Measurements from ENCODE around the gene PDS5B.

DNA sequence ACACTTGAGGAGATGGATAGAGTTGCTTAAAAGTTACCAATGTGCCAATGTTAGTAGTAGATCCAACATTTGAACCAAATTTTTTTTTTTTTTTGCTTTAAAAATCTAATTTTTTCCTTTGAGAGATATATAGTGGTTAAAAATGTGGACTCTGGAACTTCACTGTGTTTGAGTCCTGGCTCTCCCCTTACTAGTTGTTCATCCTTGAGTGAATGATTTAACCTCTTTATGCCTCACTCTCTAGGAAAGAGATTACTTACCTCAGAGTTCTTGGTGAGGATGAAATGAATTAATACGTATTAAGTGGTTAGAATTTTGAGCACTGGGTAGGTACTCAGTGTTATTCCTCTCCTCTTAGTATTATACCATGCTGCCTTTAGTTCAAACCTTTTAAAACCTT is 24.3 kb downstream of the PDS5B start:
- TF ChIP-seq ZNF274 (IDR thresholded peaks at IDR 0.05; ENCODE audit: borderline replicate concordance, extremely low read depth, low read length) (no peak), SP1 (IDR thresholded peaks at IDR 0.05; ENCODE audit: low read depth, low read length) (no peak), CHD7 (IDR thresholded peaks at IDR 0.05; ENCODE audit: insufficient replicate concordance, low read length) (no peak), RFX5 (IDR thresholded peaks at IDR 0.05; ENCODE audit: borderline replicate concordance, low read depth, low read length) (no peak), RAD21 (IDR thresholded peaks at IDR 0.05 in 1 of 2, conservative IDR thresholded peaks at IDR 0.05 in 1 of 2; ENCODE audit: low read depth in 2 of 2, low read length in 2 of 2) (no peak), HDAC2 (IDR thresholded peaks at IDR 0.05; ENCODE audit: borderline replicate concordance in 1 of 2, low read depth in 2 of 2, low read length in 2 of 2) (no peak), TBP (IDR thresholded peaks at IDR 0.05; ENCODE audit: low read depth, low read length) (no peak), EP300 (IDR thresholded peaks at IDR 0.05; ENCODE audit: borderline replicate concordance in 1 of 2, low read depth in 2 of 2, low read length in 2 of 2) (no peak), ASH2L (IDR thresholded peaks at IDR 0.05; ENCODE audit: low read length) (no peak), EZH2 (IDR thresholded peaks at IDR 0.05; ENCODE audit: low read depth, low read length, severe bottlenecking) (no peak)
- TF ChIP-seq, protein P1, sequence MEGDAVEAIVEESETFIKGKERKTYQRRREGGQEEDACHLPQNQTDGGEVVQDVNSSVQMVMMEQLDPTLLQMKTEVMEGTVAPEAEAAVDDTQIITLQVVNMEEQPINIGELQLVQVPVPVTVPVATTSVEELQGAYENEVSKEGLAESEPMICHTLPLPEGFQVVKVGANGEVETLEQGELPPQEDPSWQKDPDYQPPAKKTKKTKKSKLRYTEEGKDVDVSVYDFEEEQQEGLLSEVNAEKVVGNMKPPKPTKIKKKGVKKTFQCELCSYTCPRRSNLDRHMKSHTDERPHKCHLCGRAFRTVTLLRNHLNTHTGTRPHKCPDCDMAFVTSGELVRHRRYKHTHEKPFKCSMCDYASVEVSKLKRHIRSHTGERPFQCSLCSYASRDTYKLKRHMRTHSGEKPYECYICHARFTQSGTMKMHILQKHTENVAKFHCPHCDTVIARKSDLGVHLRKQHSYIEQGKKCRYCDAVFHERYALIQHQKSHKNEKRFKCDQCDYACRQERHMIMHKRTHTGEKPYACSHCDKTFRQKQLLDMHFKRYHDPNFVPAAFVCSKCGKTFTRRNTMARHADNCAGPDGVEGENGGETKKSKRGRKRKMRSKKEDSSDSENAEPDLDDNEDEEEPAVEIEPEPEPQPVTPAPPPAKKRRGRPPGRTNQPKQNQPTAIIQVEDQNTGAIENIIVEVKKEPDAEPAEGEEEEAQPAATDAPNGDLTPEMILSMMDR (IDR thresholded peaks at IDR 0.05; ENCODE audit: control extremely low read depth in 1 of 3, insufficient read depth in 1 of 3, low read depth in 1 of 3, low read length in 3 of 3), result no peak
- TF ChIP-seq, protein P2, sequence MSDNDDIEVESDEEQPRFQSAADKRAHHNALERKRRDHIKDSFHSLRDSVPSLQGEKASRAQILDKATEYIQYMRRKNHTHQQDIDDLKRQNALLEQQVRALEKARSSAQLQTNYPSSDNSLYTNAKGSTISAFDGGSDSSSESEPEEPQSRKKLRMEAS (IDR thresholded peaks at IDR 0.05), result no peak
- TF ChIP-seq, protein P3, sequence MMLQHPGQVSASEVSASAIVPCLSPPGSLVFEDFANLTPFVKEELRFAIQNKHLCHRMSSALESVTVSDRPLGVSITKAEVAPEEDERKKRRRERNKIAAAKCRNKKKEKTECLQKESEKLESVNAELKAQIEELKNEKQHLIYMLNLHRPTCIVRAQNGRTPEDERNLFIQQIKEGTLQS (IDR thresholded peaks at IDR 0.05; ENCODE audit: insufficient read depth, low read depth, low read length), result no peak

All from H1 (cell line).